NCI-H1930 (cell line): ENCODE data around the gene ATP6V0D1.
"Not testable (repeated sequence)": the region's sequence is repeated elsewhere in the genome, so short reads cannot be mapped to it uniquely, and the experiment has no call there.

Experiments used
- DNase-seq, 2 experiments: peaks; one replicate each; lab custom pipeline; 2025; lab: John Stamatoyannopoulos, UW

ATP6V0D1 gene

GRCh38 chr16:67480833-67481560 is at the start of gene ATP6V0D1:
ATP6V0D1 (minus strand) TSS chr16:67481157; CDS start chr16:67481086, 71 bp downstream.
- peak; percentile 89 to 95 for DNase-seq

GRCh38 chr16:67530013-67530939 is 49.3 kb upstream of the ATP6V0D1 start:
- DNase-seq: no peak

GRCh38 chr16:67529582-67530012 is 48.6 kb upstream of the ATP6V0D1 start:
- no peak for DNase-seq

GRCh38 chr16:67528870-67529581 is 48.1 kb upstream of the ATP6V0D1 start:
- DNase-seq: no peak

GRCh38 chr16:67528222-67528869 is 47.4 kb upstream of the ATP6V0D1 start, which contains the start of gene RIPOR1:
RIPOR1 (plus strand) TSS chr16:67528829; CDS start chr16:67538447, 9,618 bp downstream.
- peak in 1 of 2 experiments; percentile 13 for DNase-seq

- DNase-seq: no peak
Measured at GRCh38 chr16:67526149-67526791, 45.3 kb upstream of the ATP6V0D1 start.

- no peak for DNase-seq
Measured at GRCh38 chr16:67525176-67525860, 44.4 kb upstream of the ATP6V0D1 start.

GRCh38 chr16:67521095-67521804 is 40.3 kb upstream of the ATP6V0D1 start:
- DNase-seq: peak; percentile 83 to 86

GRCh38 chr16:67519242-67519641 is 38.3 kb upstream of the ATP6V0D1 start:
- no peak for DNase-seq

- DNase-seq: no peak
Measured at GRCh38 chr16:67518676-67519075, 37.7 kb upstream of the ATP6V0D1 start.

- DNase-seq: no peak
Measured at GRCh38 chr16:67517661-67518423, 36.9 kb upstream of the ATP6V0D1 start.

- no peak for DNase-seq
Measured at GRCh38 chr16:67517155-67517445, 36.1 kb upstream of the ATP6V0D1 start.

- DNase-seq: no peak
Measured at GRCh38 chr16:67516296-67517154, 35.6 kb upstream of the ATP6V0D1 start.

- peak; percentile 31 to 52 for DNase-seq
Measured at GRCh38 chr16:67514382-67514828, 33.4 kb upstream of the ATP6V0D1 start.

GRCh38 chr16:67513892-67514291 is 32.9 kb upstream of the ATP6V0D1 start:
- DNase-seq: not testable (repeated sequence)

GRCh38 chr16:67509016-67509415 is 28.1 kb upstream of the ATP6V0D1 start:
- DNase-seq: no peak

- DNase-seq: no peak
Measured at GRCh38 chr16:67506468-67506867, 25.5 kb upstream of the ATP6V0D1 start.
